ENCODE results near the gene SGCE. TPM values are rescaled to one million over a fixed set of nuclear protein-coding genes. Genes with fewer than 3 reads are reported as not detected.
"Not testable (repeated sequence)": the region's sequence is repeated elsewhere in the genome, so short reads cannot be mapped to it uniquely, and the experiment has no call there.

The SGCE gene, protein sequence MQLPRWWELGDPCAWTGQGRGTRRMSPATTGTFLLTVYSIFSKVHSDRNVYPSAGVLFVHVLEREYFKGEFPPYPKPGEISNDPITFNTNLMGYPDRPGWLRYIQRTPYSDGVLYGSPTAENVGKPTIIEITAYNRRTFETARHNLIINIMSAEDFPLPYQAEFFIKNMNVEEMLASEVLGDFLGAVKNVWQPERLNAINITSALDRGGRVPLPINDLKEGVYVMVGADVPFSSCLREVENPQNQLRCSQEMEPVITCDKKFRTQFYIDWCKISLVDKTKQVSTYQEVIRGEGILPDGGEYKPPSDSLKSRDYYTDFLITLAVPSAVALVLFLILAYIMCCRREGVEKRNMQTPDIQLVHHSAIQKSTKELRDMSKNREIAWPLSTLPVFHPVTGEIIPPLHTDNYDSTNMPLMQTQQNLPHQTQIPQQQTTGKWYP
- 10 to 100 TPM; 40.7 to 42.9 TPM for total RNA-seq
- long read RNA-seq, transcript SGCE-299 (11 exons, 1,614 nt) = major isoform, 18 of 23 reads
- long read RNA-seq, partial matches to known transcripts = 2 of 23 reads
- long read RNA-seq, other reads (novel, unspliced or antisense) = 0 of 23 reads

DNA sequence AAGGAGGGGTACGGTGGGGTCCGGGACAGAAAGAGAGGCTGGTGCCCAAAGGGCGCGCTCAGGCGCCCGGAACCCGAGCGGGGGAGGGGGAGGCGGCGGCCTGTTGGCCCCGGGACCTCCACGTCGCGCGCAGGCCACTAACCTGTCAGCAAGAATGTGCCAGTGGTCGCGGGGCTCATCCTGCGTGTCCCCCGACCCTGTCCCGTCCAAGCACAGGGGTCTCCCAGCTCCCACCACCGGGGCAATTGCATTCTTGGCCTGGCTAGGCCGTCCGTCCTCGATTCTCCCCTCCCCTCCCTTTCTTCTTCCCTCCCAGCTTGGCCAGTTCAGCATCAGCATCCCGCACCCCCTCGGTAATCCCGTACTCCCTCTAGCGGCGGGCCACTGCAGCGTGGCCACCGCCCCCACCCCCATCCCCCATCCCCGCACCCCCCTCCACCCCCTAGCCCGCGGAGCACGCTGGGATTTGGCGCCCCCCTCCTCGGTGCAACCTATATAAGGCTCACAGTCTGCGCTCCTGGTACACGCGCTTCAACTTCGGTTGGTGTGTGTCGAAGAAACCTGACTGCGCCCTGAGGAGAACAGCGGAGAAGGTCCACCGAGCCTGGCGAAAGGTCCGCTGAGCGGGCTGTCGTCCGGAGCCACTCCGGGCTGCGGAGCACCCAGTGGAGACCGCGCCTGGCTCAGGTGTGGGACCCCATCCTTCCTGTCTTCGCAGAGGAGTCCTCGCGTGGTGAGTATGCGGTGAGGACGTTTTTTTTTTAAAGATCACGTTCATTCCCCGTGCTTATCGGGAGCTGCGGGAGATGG is at the start of gene SGCE:
TSS of gene SGCE (minus strand) at position 286 of the 810 bp plus-strand sequence. CDS start at position 251, 35 bp downstream.
- DNase-seq (peak; percentile 67), ATAC-seq (peak; percentile 77 to 79)
- intact Hi-C loops (cut with DNase I) = loop anchor here (10.0 kb wide), 1 partner anchor 201 kb away; no protein-coding TSS in a partner anchor

DNA sequence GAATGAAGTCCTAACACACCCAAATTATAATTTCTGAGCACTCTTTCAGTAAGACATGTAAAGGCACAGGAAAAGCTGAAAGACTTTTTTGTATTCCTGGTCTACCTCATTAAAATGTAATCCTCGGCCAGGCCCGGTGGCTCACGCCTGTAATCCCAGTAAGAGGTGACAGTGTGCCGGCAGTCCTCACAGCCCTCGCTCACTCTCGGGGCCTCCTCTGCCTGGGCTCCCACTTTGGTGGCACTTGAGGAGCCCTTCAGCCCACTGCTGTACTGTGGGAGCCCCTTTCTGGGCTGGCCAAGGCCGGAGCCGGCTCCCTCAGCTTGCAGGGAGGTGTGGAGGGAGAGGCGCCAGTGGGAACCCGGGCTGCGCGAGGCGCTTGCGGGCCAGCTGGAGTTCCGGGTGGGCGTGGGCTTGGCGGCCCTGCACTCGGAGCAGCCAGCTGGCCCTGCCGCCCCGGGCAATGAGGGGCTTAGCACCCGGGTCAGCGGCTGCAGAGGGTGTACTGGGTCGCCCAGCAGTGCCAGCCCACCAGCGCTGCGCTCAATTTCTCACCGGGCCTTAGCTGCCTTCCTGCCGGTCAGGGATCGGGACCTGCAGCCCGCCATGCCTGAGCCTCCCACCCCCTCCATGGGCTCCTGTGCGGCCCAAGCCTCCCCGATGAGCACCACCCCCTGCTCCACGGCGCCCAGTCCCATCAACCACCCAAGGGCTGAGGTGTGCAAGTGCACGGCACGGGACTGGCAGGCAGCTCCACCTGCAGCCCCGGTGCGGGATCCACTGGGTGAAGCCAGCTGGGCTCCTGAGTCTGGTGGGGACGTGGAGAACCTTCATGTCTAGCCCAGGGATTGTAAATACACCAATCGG is 49.5 kb upstream of the SGCE start:
- not testable (repeated sequence) for ATAC-seq, DNase-seq

DNA sequence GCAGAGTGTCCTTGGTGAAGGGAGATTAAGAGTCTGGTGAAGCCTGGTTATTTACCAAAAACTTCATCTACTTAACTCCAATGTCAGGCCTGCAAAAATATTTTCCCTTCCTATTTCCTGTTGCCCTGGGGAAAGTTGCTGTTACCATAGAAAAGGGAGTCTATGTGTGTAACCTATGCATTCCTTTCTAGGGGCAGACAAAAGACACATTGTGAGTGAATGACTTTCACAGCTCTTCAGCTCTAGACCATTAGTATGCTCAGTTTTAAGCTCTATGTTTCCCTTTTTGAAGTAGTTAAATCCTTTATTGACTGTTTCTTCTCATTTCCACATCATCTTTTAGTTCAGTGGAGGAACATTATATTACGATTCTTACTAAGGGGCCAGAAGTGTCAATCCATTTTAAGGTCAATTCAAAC is 45.6 kb upstream of the SGCE start:
- ATAC-seq (no peak), DNase-seq (no peak)
- intact Hi-C loops (cut with DNase I) = no loop called here

More for the DNA sequence above, 49.5 kb upstream of the SGCE start:
- intact Hi-C loops (cut with DNase I) = not testable (repeated sequence)

DNA sequence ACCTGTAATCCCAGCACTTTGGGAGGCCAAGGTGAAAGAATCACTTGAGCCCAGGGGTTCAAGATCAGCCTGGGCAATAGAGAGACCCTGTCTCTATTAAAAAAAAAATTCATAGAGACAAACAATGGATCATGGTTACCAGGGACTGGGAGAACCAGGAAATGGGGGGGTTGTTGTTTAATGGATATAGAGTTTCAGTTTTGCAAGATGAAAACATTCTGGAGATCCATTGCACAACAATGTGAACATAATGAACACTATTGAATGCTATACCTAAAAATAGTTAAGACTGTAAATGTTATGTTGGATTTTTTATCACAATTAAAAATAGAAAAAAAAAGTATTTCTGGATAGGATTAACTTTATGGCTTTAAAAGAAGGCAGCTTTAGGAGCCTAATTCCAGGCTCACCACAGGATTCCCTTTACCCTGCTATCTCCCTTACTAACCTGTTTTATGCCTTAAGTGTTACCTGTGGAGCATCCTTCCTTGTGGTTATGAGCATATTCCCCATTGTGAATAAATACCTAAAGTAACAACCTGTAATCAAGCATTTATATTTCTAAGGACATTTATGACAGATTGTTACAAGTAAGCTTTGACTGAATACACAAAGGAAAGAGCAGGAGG is 45.1 kb upstream of the SGCE start:
- no peak for ATAC-seq
- DNase-seq = no peak
- intact Hi-C loops (cut with DNase I) = no loop called here

DNA sequence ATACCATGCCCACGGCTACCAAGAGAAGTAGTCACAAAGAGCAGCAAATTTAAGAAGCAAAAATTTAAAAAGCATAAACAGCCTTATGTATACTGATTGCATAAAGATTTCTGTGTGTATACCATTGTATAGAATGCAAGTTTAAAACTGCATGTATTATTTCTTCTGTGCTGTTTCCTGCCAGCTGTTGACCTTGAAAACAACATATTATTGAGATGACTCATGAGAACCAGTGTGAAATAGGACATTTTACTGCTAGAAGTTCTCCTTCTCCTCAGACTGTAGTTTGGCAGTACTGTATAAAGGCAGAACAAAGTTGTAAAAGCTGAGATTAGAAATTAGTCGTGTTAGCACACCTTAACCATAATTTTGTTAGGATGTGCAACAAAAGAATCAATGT is 42.3 kb upstream of the SGCE start:
- peak in 1 of 2 donors; percentile 92 for ATAC-seq
- no peak for DNase-seq
- intact Hi-C loops (cut with DNase I) = no loop called here

DNA sequence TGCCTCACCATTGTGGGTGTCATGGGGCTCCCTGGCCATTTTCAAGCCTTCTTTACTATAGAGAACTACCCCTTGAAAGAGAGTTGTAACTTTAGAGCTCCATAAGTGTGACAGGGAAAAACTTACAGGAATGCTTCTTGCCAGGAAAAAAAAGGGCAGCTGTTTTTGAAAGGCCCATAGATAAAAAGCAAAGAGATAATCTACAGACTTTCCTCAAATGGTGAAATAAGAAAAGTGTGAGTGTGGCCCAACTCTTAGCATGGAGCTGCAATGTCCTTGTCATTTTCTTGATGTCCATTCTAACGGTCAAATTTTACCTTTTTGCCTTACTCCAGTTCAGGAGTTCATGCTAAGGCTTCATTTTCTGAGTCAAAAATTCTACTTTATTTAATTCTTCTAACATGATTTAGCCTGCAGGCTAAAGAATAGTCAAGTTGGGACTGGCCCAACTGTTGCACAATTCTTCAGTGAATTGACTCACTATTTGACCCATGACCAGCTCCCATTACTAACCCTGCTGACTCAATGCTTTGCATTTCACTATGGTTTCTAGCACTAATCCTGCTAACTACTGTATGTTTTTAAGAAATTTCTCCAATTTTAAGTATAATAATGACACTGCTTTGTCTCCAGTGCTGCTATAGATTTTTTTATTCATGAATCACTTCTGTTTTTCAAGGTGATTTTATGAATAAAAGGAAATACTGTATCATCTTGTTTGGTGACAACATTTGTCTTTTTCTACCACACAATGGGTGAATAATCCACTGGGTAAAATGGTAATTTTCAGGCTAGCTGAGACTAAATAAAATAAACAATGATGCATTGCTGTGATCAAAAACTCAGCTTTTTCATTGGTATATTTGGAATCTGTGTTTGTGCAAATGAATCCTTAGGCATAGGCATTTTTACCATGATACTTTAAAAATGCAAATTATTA is 41.4 kb upstream of the SGCE start:
- intact Hi-C loops (cut with DNase I) = no loop called here

DNA sequence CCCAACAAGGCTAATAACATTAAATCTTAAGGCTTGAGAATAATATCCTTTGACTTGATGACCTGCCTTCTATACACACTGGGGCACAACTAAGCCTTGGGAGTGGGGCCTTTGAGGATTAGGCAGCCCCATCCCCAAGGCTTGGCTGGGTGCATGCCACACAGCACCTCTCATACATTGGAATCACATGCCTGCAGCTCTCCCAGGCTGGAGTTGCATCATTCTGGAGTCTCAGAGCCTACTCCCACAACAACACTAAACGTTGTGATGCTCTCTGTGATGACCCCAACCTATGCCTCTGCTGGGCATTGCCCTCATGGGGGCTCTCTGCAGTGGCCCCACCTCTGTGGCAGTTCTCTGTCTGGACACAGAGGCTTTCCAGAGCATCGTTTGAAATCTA is 31.9 kb upstream of the SGCE start:
- intact Hi-C loops (cut with DNase I) = no loop called here
- DNase-seq = no peak
- ATAC-seq = no peak

More for the DNA sequence above, 41.4 kb upstream of the SGCE start:
- DNase-seq = peak; percentile 42
- peak; percentile 96 to 99 for ATAC-seq

DNA sequence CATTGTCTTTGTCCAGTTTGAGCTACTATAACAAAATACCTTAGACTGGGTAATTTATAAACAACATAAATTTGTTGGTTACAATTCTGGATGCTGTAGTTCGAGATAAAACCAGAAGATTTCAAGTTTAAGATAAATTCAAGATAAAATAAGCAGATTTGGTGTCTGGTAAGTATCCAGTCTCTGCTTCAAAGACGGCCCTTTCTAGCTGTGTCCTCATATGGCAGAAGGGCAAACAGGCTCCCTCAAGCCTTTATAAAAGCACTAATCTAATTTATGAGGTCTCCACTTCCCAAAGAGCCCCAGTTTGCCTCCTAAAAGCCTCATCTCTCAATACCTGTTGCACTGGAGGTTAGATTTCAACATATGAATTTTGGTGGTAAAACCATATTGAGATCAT is 31.1 kb upstream of the SGCE start:
- ATAC-seq (no peak), DNase-seq (no peak)
- intact Hi-C loops (cut with DNase I) = no loop called here

DNA sequence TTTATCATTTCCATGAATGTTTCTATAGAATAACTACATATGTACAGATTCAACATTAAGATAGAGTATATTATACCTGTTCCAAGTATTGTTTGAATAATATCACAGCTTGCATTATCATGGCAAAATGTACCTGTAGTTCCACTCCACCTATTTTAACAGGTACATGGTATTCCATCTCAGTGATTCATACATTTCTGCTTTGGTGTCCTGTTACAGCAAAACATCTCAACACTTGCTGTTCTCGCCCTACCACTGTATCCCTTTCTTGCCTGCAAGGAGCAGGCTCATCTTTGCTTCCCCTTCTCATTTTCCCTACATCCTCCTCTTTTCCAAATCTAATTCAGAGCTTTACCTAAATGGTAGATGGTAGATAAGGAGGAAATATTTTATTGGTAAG is 27.1 kb upstream of the SGCE start:
- intact Hi-C loops (cut with DNase I) = no loop called here
- DNase-seq (no peak), ATAC-seq (no peak)

DNA sequence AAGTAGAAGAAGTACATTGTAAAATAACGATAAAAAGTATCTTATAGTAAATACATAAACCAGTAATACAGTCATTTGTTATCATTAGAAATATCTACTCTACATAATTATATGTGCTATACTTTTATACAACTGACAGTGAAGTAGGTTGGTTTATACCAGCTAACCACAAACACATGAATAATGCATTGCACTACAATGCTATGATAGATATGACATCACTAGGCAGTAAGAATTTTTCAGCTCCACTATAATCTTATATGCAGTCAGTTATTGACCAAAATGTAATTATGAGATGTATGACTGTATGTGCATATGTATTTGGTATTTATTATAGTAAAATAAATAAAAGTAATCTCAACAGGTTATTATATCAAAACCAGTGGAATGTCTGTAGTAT is 23.4 kb upstream of the SGCE start:
- DNase-seq (no peak), ATAC-seq (no peak)
- intact Hi-C loops (cut with DNase I) = no loop called here

DNA sequence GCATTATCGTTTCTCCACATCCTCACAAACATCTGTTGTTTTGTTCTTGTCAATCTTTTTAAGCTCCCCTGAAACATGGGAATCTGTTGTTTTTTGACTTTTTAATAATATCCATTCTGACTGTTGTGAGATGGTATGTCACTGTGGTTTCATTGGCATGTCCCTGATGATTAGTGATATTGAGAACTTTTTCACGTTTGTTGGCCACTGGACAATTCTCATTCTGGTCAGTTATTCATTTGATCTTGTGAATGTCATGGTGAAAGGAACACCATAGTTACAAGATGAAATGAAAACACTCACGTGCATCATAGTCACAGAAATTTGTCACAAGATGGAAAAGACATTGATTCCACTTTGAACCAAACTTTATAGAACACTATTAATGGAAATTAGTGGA is 20.5 kb upstream of the SGCE start:
- intact Hi-C loops (cut with DNase I) = no loop called here
- ATAC-seq (no peak), DNase-seq (no peak)

DNA sequence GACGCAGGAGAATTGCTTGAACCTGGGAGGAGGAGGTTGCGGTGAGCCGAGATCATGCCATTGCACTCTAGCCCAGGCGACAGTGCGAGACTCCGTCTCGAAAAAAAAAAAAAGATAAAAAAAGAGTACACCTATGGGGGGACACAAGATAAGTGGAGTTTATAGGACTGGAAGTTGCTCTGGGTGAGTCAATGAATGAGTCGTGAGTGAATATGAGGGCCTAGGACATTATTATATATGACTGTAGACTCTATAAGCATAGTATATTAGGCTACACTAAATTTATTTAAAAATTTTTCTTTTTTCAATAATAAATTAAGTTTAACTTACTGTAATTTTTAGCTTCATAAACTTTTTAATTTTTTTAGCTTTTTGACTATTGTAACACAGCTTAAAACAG is 19.4 kb upstream of the SGCE start:
- intact Hi-C loops (cut with DNase I) = no loop called here
- DNase-seq = no peak
- no peak for ATAC-seq

DNA sequence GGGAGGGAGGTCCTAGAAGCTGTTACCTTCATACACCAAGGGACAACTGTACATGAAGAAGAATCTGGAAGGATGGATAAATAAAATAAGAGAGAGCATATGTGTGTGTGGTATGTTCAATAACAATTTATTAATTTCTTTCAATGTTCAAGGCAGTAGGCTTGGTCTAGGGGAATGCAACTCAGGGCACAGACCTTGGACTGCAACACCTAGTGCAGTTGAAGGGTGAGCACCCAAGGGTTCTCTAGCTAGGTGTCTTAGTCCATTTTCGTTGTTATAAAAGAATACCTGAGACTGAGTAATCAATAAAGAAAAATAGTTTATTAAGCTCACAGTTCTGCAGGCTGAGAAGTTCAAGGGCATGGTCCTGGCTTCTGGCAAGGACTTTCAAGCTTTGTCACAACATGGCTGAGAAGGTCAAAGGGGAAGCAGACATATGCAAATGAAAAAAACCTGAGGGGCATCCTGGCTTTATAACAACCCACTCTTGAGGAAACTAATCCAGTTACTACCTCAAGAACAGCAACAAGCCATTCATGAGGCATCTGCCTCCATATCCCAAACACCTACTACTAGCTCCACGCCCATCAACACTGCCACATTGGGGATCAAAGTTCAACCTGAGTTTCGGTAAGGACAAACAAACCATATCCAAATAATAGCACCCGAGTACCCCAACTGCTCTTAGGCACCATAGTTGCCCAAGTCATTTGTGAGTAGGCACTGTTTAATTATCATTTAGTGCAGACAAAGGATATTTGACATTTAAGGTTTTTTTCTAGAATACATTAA is 15.7 kb upstream of the SGCE start:
- intact Hi-C loops (cut with DNase I) = no loop called here
- no peak for ATAC-seq
- no peak for DNase-seq

DNA sequence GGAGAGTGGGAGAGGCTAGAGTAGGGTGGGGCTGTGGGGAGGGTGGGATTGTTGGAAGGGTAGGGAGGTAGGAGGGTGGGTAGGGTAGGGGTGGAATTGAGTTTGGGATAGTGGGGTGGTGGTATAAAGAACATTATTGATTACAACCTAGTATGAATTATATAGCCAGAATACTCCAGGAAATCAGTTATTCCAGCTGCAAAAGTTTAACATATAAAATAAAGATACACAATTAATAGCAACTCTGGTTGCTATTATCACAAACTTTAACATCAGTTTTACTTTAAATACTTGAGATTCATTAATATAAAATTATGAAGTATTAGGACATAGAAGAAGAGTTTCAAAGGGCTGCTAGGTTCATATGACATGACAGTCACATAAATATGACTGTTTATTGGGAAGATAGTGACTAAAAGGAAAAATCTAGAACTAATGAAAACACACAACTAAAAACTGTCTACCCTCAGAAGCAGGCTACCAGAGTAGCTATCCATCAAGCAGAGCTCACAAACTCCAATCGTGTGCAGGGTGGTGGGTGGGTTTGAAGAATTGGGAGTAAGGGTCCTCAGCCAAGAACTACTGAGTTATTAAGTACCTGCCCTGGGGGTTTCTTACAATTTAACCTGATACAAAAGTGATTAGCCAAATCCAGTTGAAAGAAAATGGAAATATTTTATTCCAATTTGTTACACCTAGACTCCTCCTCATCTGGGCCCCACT is 14.0 kb upstream of the SGCE start:
- ATAC-seq (no peak), DNase-seq (no peak)
- intact Hi-C loops (cut with DNase I) = no loop called here

DNA sequence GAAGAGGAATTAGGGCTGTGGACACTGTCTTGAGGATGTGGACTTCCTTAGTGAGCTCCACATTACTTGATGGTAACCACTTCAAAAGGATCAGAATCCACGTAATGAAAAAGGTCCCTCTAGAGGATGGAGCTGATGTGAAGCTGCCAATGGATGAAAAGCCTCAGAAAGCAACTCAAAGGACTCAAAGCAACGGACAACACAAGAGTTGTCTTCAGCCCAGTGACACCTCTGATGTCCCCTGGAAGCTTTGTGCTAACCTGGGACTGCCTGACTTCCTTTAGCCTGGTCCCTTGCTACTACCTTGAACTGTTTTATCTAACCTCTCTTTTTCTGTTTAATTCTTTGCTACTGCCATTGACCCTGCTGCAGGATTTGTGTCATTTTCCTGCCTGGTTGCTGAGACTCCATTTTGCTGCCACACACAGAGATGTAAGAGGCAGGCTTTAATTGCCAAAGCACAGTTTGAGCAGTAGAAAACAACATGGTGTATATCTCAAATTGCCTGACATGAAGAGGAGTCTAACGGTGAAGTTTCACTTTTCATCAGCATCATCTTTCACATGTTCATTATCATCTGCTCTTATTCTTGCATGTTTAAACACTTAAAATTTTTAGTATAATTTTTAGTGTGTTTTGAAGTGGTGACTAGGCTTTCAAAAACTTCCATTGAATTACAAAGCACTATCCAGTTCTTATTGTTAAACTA is 11.1 kb upstream of the SGCE start:
- intact Hi-C loops (cut with DNase I) = no loop called here
- no peak for ATAC-seq

DNA sequence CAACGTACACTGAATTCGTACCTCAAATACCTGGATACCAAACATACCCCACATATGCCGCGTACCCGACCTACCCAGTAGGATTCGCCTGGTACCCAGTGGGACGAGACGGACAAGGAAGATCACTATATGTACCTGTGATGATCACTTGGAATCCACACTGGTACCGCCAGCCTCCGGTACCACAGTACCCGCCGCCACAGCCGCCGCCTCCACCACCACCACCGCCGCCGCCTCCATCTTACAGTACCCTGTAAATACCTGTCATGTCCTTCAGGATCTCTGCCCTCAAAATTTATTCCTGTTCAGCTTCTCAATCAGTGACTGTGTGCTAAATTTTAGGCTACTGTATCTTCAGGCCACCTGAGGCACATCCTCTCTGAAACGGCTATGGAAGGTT is 9.5 kb upstream of the SGCE start:
- intact Hi-C loops (cut with DNase I) = no loop called here
- ATAC-seq (no peak), DNase-seq (no peak)

More for the DNA sequence above, 11.1 kb upstream of the SGCE start:
- DNase-seq = no peak
